ENCODE measurements around the gene ZNF563. TPM values are rescaled to one million over a fixed set of nuclear protein-coding genes. Genes with fewer than 3 reads are reported as not detected.

Gene ZNF563
- total RNA-seq, 1 experiment from 2014 or later = not detected

DNA sequence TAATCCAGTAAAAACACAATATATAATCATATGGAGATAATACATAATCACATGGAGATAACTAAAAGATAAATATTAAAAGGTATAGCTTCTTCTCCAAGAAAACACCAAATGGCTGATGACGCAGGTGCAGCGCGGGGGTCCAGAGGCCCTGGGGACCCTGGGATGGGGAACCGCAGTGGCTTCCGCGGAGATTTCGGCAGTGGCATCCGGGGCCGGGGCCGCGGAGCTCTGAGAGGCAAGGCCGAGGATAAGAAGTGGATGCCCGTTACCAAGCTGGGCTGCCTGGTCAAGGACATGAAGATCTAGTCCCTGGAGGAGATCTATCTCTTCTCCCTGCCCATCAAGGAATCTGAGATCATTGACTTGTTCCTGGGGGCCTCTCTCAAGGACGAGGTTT, 49.2 kb downstream of the ZNF563 start:
- H3K4me2 ChIP-seq (ENCODE audit: low read length) = no peak overlapping the region
- H3K9me2 ChIP-seq (ENCODE audit: insufficient read depth) = no peaks in the 10 kb centered on the region
- H3K79me2 ChIP-seq (ENCODE audit: insufficient read depth, low read length) = no peaks in the 10 kb centered on the region
- no peak for DNase-seq (ENCODE audit: low read depth, low spot score)
- intact Hi-C loops (cut with micrococcal nuclease) = no loop called here
- H3K9ac ChIP-seq (ENCODE audit: low read length) = no peak overlapping the region
- no peak overlapping the region for H2AFZ ChIP-seq (ENCODE audit: low read depth, low read length, poor library complexity, severe bottlenecking)
- no peaks in the 10 kb centered on the region for H3K27me3 ChIP-seq (ENCODE audit: insufficient read depth, low read length)
- ChIA-PET RAD21 (ENCODE audit: low non-redundant PET in 1 of 2, low total read pairs in 2 of 2, uncharacterized antibody in 2 of 2, unreplicated experiment in 2 of 2) (no interaction called here), POLR2A (no interaction called here), CTCF (no interaction called here)
- no peak overlapping the region for H3K4me3 ChIP-seq (replicated peaks in 1 of 2; ENCODE audit: low read depth in 1 of 2, low read length in 2 of 2)
- ATAC-seq = no peak
- TF ChIP-seq CBX3 (IDR thresholded peaks at IDR 0.05; ENCODE audit: low read depth) = no peak
- no peak for TF ChIP-seq SP1 (IDR thresholded peaks at IDR 0.05; ENCODE audit: low read depth)
- TF ChIP-seq EZH2 (IDR thresholded peaks at IDR 0.05) = no peak
- no peak for TF ChIP-seq SIN3A (IDR thresholded peaks at IDR 0.05; ENCODE audit: low read depth)
- no peak for TF ChIP-seq EGR1 (IDR thresholded peaks at IDR 0.05; ENCODE audit: low read depth)
- TF ChIP-seq YY1 (IDR thresholded peaks at IDR 0.05; ENCODE audit: extremely low read depth, insufficient replicate concordance, low read depth, low read length) = no peak
- TF ChIP-seq ZBTB33 (IDR thresholded peaks at IDR 0.05; ENCODE audit: extremely low read depth, insufficient replicate concordance, low read length) = no peak
- TF ChIP-seq ATF3 (IDR thresholded peaks at IDR 0.05) = no peak
- TF ChIP-seq ZFX (IDR thresholded peaks at IDR 0.05) = no peak
- TF ChIP-seq EZH2phosphoT487 (IDR thresholded peaks at IDR 0.05; ENCODE audit: borderline replicate concordance) = no peak
- no peak for TF ChIP-seq REST (IDR thresholded peaks at IDR 0.05; ENCODE audit: low read depth)
- TF ChIP-seq ELF1 (IDR thresholded peaks at IDR 0.05; ENCODE audit: borderline replicate concordance, low read depth) = no peak
- TF ChIP-seq POLR2A (IDR thresholded peaks at IDR 0.05; ENCODE audit: borderline replicate concordance, extremely low read depth, insufficient read depth, insufficient read length) = no peak
- no peak for TF ChIP-seq MAX (IDR thresholded peaks at IDR 0.05)
- TF ChIP-seq CEBPB (IDR thresholded peaks at IDR 0.05; ENCODE audit: low read depth) = no peak
- TF ChIP-seq, protein P1, sequence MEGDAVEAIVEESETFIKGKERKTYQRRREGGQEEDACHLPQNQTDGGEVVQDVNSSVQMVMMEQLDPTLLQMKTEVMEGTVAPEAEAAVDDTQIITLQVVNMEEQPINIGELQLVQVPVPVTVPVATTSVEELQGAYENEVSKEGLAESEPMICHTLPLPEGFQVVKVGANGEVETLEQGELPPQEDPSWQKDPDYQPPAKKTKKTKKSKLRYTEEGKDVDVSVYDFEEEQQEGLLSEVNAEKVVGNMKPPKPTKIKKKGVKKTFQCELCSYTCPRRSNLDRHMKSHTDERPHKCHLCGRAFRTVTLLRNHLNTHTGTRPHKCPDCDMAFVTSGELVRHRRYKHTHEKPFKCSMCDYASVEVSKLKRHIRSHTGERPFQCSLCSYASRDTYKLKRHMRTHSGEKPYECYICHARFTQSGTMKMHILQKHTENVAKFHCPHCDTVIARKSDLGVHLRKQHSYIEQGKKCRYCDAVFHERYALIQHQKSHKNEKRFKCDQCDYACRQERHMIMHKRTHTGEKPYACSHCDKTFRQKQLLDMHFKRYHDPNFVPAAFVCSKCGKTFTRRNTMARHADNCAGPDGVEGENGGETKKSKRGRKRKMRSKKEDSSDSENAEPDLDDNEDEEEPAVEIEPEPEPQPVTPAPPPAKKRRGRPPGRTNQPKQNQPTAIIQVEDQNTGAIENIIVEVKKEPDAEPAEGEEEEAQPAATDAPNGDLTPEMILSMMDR (IDR thresholded peaks at IDR 0.05 in 2 of 3, conservative IDR thresholded peaks at IDR 0.05 in 1 of 3; ENCODE audit: borderline replicate concordance in 1 of 3, insufficient read depth in 1 of 3, low read depth in 2 of 3, low read length in 2 of 3) = no peak
- no peak for TF ChIP-seq ZNF274 (IDR thresholded peaks at IDR 0.05; ENCODE audit: low read depth, low read length)
- TF ChIP-seq JUND (IDR thresholded peaks at IDR 0.05) = no peak
- TF ChIP-seq TCF7L2 (IDR thresholded peaks at IDR 0.05; ENCODE audit: borderline replicate concordance, extremely low read depth, insufficient read depth, insufficient read length) = no peak
- H3K36me3 ChIP-seq (ENCODE audit: control insufficient read depth in 1 of 2, insufficient read depth in 2 of 2, low read length in 2 of 2) = no peaks in the 10 kb centered on the region
- no peak overlapping the region for H3K27ac ChIP-seq (ENCODE audit: low read depth, low read length)
- peaks cover 4 to 9% of the 10 kb centered on the region in 2 experiments; a peak in 1 of 4 replicates for H3K9me3 ChIP-seq (ENCODE audit: control insufficient read depth in 1 of 2, insufficient read depth in 1 of 2, low read depth in 1 of 2, low read length in 2 of 2)
- peaks cover 3 to 6% of the 10 kb centered on the region in 2 experiments; a peak in 3 of 4 replicates for H3K4me1 ChIP-seq (ENCODE audit: control insufficient read depth in 1 of 2, insufficient read depth in 2 of 2, low read length in 2 of 2)
- no peaks in the 10 kb centered on the region for H4K20me1 ChIP-seq (ENCODE audit: insufficient read depth)
- BruUV-seq (replicated peaks) = no TSS peak

Measured in HCT116 (cell line).